ENCODE measurements around the gene HS6ST1. TPM values are rescaled to one million over a fixed set of nuclear protein-coding genes. Genes with fewer than 3 reads are reported as not detected.

Gene HS6ST1
- total RNA-seq, 1 experiment from 2014 or later: 20.3 TPM

- Histone ChIP-seq H3K9me3 (no peaks in the 10 kb centered on the region), H3K27me3 (replicated peaks; ENCODE audit: control insufficient read depth, insufficient read depth, low read length) (no peaks in the 10 kb centered on the region), H3K36me3 (ENCODE audit: control insufficient read depth, insufficient read depth, low read length) (no peaks in the 10 kb centered on the region; the same call in 1 of the 2 replicates), H3K4me1 (peaks cover 8% of the 10 kb centered on the region; the same call in 1 of the 2 replicates), H3K4me3 (ENCODE audit: low read depth, low read length) (no peak overlapping the region)
- ChIA-PET CTCF (no interaction called here), POLR2A (no interaction called here)
- no peak for DNase-seq
- no TSS peak for BruUV-seq (replicated peaks)
- Mint-ChIP-seq H3K9me3 (ENCODE audit: unreplicated experiment) (no peaks in the 10 kb centered on the region), H3K4me1 (ENCODE audit: low read depth, unreplicated experiment) (peaks cover 10% of the 10 kb centered on the region), H3K27ac (ENCODE audit: unreplicated experiment) (no peak overlapping the region), H3K27me3 (ENCODE audit: insufficient read depth, unreplicated experiment) (no peaks in the 10 kb centered on the region), H3K4me3 (ENCODE audit: unreplicated experiment) (no peak overlapping the region), H3K36me3 (ENCODE audit: insufficient read depth, unreplicated experiment) (no peaks in the 10 kb centered on the region)
- intact Hi-C loops (cut with micrococcal nuclease; ENCODE audit: unreplicated experiment): no loop called here
- TF ChIP-seq, protein P1, sequence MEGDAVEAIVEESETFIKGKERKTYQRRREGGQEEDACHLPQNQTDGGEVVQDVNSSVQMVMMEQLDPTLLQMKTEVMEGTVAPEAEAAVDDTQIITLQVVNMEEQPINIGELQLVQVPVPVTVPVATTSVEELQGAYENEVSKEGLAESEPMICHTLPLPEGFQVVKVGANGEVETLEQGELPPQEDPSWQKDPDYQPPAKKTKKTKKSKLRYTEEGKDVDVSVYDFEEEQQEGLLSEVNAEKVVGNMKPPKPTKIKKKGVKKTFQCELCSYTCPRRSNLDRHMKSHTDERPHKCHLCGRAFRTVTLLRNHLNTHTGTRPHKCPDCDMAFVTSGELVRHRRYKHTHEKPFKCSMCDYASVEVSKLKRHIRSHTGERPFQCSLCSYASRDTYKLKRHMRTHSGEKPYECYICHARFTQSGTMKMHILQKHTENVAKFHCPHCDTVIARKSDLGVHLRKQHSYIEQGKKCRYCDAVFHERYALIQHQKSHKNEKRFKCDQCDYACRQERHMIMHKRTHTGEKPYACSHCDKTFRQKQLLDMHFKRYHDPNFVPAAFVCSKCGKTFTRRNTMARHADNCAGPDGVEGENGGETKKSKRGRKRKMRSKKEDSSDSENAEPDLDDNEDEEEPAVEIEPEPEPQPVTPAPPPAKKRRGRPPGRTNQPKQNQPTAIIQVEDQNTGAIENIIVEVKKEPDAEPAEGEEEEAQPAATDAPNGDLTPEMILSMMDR (IDR thresholded peaks at IDR 0.05; ENCODE audit: insufficient read depth in 1 of 2, low read depth in 1 of 2, low read length in 1 of 2, severe bottlenecking in 1 of 2, unreplicated experiment in 1 of 2): no peak
Observed at GRCh38 chr2:128301501-128301966, 17.1 kb downstream of the HS6ST1 start.

DNA sequence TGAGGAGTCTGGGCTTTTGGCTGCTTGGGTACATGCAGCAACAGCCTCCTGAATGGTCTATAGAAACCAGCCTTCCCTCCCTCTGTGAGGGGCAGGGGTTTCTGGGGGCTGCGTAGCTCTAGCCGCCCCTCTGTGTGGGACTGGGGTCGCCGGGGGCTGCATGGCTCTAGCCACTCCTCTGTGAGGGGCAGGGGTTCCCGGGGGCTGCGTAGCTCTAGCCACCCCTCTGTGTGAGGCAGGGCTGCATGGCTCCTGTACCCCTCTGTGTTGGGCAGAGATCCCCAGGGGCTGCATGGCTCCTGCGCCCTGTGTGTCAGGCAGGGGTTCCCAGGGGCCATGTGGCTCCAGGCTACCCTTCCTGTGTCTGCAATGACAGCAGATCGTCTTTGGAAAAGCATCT is 17.6 kb downstream of the HS6ST1 start:
- POLR2A ChIA-PET: no interaction called here
- H3K36me3 ChIP-seq (ENCODE audit: control insufficient read depth, insufficient read depth, low read length): no peaks in the 10 kb centered on the region; the same call in 1 of the 2 replicates
- H3K4me1 ChIP-seq: 0 out of 2 replicates have a peak, but pooled peaks cover 4% of the 10 kb centered on the region
- no peaks in the 10 kb centered on the region for H3K36me3 Mint-ChIP-seq (ENCODE audit: insufficient read depth, unreplicated experiment)
- intact Hi-C loops (cut with micrococcal nuclease; ENCODE audit: unreplicated experiment): no loop called here
- H3K27ac Mint-ChIP-seq (ENCODE audit: unreplicated experiment): no peak overlapping the region
- no TSS peak for BruUV-seq (replicated peaks)
- H3K4me3 Mint-ChIP-seq (ENCODE audit: unreplicated experiment): no peak overlapping the region
- TF ChIP-seq, protein P1 (IDR thresholded peaks at IDR 0.05; ENCODE audit: insufficient read depth in 1 of 2, low read depth in 1 of 2, low read length in 1 of 2, severe bottlenecking in 1 of 2, unreplicated experiment in 1 of 2): no peak
- no peaks in the 10 kb centered on the region for H3K27me3 Mint-ChIP-seq (ENCODE audit: insufficient read depth, unreplicated experiment)
- DNase-seq: no peak
- CTCF ChIA-PET: no interaction called here
- H3K27me3 ChIP-seq (replicated peaks; ENCODE audit: control insufficient read depth, insufficient read depth, low read length): no peaks in the 10 kb centered on the region
- peaks cover 5% of the 10 kb centered on the region for H3K4me1 Mint-ChIP-seq (ENCODE audit: low read depth, unreplicated experiment)
- no peak overlapping the region for H3K4me3 ChIP-seq (ENCODE audit: low read depth, low read length)
- no peaks in the 10 kb centered on the region for H3K9me3 Mint-ChIP-seq (ENCODE audit: unreplicated experiment)
- H3K9me3 ChIP-seq: no peaks in the 10 kb centered on the region

GRCh38 chr2:128300151-128301020 is 18.3 kb downstream of the HS6ST1 start:
- no peaks in the 10 kb centered on the region for H3K36me3 Mint-ChIP-seq (ENCODE audit: insufficient read depth, unreplicated experiment)
- H3K27ac Mint-ChIP-seq (ENCODE audit: unreplicated experiment): no peak overlapping the region
- H3K9me3 ChIP-seq: no peaks in the 10 kb centered on the region
- no peaks in the 10 kb centered on the region for H3K27me3 Mint-ChIP-seq (ENCODE audit: insufficient read depth, unreplicated experiment)
- H3K9me3 Mint-ChIP-seq (ENCODE audit: unreplicated experiment): no peaks in the 10 kb centered on the region
- no peaks in the 10 kb centered on the region for H3K4me1 Mint-ChIP-seq (ENCODE audit: low read depth, unreplicated experiment)
- ChIA-PET CTCF (no interaction called here), POLR2A (no interaction called here)
- no peaks in the 10 kb centered on the region for H3K4me1 ChIP-seq
- no peak for DNase-seq
- no peaks in the 10 kb centered on the region; the same call in 1 of the 2 replicates for H3K36me3 ChIP-seq (ENCODE audit: control insufficient read depth, insufficient read depth, low read length)
- no TSS peak for BruUV-seq (replicated peaks)
- intact Hi-C loops (cut with micrococcal nuclease; ENCODE audit: unreplicated experiment): no loop called here
- no peak overlapping the region for H3K4me3 ChIP-seq (ENCODE audit: low read depth, low read length)
- TF ChIP-seq, protein P1 (IDR thresholded peaks at IDR 0.05; ENCODE audit: insufficient read depth in 1 of 2, low read depth in 1 of 2, low read length in 1 of 2, severe bottlenecking in 1 of 2, unreplicated experiment in 1 of 2): no peak
- no peaks in the 10 kb centered on the region for H3K27me3 ChIP-seq (replicated peaks; ENCODE audit: control insufficient read depth, insufficient read depth, low read length)
- no peak overlapping the region for H3K4me3 Mint-ChIP-seq (ENCODE audit: unreplicated experiment)

Data from Caco-2 (cell line).